GM21390 (cell line): ENCODE results near the gene IRF7.
A peak's percentile ranks its signal among the peaks of the same experiment; 100 is the strongest.

Experiments used
- ATAC-seq: cut with Tn5 transposase; IDR thresholded peaks from one replicate; pipeline ENCODE4 v1.9.1; 2021; ENCODE audit not compliant: unreplicated experiment

The IRF7 gene

GRCh38 chr11:621838-622237, 6.1 kb upstream of the IRF7 start:
- no peak for ATAC-seq

DNA sequence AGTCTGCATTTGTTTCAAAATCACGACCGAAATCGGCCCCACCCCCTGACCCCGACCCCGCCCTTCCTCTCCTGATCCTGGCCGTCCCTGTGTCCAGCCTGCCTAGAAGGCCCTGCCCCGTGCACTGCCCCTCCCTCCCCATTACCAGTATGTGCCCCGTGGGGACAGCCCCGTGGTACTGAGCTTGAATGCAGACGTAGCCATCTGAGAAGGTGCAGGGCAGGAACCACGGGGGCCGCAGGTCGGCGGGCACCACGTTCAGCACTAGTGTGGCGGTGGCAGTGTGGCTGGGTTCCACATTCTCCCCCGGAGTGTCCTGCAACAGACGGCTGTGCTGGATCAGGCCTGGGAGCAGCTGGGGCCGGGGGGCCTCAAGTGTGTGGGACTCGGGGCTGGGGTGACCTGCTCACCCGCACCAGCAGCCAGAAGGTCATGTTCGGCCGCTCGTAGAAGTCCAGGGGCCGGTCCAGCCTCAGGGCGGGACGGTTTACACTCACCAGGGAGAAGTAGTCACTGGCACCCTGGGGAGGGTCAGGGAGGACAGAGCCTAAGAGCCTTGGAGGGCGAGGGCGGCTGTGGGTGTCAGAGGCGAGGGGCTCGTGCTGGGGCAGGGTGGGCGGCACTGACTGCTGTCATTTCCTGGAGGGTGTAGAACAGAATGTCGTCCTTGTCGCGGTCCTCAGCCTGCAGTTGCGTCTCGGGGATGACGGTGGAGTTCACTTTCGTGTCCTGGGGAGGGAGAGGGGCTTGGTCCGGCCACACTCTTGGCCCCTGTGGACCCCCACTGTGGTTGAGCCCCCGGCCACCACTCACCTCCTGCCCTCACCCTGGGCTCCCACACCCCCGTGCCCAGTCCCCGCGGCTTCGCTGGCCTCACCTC, 5.4 kb upstream of the IRF7 start:
- no peak for ATAC-seq

- no peak for ATAC-seq
Measured at GRCh38 chr11:620201-620600, 4.5 kb upstream of the IRF7 start.

- ATAC-seq = no peak
Measured at GRCh38 chr11:619628-620050, 3.9 kb upstream of the IRF7 start.

DNA sequence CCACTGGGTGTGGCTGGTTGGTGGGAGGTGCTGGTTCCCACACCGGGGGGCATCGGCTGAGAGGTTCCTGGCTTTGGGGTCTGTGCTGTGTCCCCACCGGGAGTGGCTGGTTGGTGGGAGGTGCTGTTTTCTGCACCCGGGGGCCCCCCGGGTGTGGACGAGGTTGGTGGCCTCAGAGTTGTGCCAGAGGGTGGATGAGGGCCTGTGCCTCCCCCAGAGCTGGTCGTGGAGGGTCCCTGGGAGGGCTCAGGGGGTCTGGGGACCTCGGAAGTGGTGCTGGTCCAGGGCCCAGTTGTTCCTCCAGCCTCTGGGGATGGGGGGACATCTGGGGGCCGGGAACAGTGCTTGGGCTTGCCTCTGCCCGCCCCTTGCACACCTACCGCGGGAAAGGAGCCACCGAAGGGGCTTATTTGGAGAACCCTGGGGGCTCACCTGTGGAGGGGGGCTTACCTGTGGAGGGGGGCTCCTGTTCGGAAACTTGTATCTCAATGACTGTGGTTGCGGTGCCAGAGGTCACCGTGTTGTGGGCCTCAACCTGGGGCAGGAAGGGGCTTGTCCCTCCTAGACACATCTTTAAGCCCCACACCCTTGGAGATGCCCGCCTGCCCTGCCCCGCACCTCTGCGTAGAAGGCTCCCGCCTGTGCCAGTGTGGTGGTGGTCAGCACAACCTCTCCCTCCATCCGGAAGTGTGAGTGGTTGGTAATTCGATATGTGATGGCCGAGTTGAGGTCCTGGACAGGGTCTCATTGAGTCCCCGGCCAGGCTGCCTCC, 3.3 kb upstream of the IRF7 start:
- no peak for ATAC-seq

DNA sequence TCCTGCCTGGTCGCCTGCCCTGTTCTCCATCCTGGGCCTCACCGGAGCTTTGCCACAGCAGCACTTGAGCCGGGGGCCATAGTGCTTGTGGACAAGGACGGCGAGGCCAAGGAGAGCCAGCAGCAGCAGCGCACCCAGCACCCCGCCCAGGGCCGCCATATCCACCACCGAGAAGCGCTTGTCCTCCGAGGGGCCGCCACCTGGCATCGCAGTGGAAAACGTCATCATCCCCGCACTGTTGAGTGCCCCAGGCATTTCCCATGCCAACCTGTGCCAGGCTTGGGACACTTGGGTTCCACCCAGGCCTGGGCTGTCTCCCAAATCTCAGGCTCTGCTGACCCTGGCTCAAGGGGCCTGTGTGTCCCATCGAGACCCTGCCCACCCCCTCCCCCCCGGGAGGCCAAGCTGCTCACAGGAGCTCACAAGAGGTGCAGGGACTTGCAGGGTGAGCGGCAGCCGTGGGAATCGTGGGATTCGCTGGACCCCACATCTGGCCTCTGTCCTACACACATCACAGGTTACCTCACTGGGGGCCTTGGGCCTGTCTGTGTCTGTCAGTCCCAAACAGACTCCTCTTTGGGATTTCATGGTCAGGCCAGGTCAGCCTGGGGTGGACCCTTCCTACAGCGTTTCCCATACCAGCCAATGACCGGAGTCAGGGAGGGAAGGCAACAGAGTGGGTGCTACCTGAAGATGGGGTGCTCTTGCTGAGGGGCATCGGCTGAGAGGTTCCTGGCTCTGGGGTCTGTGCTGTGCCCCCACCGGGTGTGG, 2.3 kb upstream of the IRF7 start:
- no peak for ATAC-seq

DNA sequence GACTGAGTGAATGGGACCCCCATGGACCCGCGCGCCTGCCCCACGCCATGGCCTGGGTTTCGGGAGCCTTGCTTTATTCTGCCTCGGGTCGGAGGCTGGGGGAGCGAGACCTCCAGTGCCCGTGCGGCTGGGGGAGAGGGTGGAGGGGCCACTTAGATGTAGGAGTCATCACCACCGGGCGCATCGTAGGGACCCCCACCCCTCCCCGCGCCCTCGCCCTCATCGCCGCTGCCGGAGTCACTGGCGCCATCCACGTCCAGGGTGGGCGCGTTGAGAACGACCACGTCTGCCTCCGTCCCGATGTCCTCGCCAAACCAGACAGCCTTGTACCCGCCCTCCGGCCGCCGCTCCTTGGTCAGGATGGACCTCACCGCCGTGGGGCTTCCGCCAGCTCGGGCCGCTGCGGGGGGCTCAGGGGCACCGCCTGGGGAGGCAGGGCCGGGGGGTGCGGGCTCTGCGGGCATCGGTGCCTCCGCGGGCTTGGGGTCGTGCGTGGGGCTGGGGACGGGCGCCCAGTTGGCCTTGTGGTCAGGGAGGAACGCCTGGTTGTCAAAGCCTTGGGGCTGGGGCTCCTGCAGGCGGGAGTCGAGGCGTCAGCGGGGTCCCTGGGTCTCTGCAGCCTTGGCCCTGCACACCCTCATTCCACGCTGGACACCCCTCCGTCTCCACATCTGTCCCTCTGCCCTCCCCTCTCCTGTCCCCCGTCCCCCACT, 1.6 kb upstream of the IRF7 start:
- ATAC-seq = no peak

DNA sequence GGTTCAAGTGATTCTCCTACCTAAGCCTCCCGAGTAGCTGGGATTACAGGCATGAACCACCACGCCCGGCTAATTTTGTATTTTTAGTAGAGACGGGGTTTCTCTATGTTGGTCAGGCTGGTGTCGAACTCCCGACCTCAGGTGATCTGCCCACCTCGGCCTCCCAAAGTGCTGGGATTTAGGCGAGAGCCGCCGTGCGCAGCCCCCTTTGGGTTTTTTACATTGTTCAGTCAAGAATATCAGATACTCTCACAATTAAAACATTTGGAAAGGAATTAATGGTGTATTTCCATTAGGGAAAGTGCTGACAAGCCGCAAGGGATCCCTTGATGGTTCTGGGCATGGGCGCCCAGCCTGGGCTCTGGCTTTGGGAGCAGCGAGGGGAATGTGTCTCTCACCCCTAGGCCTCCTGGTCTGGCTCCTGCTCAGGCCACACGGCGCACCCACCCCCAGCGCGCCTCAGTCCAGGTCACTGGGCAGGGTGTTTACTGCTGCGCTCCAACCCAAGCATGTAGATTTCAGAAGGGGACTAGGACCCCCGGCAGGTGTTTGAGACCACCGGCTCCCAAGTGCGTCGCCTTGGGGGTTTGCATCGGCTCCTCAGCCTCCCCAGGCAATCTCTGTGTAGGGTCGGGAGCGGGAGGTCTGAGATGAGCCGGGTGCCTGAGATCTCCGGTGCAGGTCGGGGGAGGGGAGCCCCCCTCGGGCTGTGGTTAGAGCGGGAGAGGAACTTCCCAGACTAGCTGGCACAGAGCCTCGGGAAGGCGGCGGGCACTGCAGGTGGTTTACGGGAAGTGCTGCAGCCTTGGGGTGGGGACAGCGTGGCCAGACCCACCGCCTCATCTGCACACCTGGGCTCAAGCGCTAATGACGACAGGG, 809 bp upstream of the IRF7 start:
- ATAC-seq = no peak

GRCh38 chr11:614623-615503, 887 bp downstream of the IRF7 start:
- ATAC-seq = peak; percentile 2

GRCh38 chr11:614021-614622, 1.6 kb downstream of the IRF7 start:
- ATAC-seq = no peak

DNA sequence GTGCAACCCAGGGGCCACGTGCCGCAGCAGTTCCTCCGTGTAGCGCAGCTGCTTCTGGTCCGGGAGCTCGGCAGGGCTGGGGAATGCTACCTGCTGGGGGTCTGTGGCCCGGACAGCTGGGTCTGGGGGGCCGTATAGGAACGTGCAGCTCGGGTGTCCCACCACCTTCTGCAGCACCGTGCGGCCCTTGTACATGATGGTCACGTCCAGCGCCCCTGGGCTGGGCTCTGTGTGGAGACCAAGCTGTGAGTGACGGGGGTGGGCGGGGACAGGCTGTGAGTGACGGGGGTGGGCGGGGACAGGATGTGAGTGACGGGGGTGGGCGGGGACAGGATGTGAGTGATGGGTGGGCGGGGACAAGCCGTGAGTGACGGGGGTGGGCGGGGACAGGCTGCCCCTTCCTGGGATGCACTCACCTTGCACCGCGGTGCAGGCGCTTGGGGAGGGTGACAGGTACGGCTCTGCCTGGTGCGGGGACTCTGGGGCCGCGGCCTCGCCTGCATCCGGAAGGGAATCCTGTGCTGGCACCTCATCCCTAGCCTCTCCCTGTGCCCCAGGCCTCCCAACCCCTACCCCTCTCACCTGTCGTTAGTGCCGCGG, 2.3 kb downstream of the IRF7 start:
- no peak for ATAC-seq

- no peak for ATAC-seq
Measured at GRCh38 chr11:612961-613300, 2.8 kb downstream of the IRF7 start.

- ATAC-seq = no peak
Measured at GRCh38 chr11:612201-612960, 3.4 kb downstream of the IRF7 start.

DNA sequence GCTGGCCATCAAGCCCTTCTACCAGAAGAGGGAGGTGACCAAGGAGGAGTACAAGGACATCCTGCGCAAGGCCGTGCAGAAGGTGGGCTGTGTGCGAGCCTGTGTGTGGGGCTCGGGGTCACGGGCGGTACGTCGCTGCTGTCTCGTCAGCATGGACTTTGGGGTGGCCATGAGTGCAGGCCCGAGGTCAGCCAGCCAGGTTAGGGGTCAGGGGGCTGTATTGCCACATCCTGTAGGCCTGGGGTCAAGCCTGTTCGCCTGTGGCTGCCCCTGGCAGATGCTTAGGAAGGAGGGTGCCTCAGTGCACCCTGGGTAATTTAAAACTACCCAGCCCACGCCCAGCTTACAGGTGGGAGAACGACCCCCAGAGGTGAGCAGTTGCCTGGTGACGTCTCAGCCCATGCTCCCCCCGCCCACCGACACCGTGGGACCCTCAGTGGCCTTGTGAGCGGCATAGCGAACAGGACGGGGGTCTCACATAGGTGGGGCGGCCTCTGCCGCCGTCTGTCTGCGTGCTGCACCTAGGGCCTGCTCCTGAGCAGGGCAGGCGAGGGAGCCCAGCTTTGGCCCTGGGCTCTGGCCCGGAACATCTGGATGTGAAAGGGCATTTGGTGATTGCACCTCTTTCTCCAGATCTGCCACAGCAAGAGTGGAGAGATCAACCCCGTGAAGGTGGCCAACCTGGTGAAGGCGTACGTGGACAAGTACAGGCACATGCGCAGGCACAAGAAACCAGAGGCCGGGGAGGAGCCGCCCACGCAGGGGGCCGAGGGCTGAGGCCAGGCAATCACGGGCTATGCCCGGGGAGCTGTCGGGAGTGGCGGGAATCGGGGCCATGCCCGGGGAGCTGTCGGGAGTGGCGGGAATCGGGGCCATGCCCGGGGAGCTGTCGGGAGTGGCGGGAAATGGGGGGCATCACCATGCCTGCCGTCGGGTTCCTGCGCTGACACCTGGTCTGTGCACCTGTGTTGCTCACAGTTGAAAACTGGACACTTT, 4.5 kb downstream of the IRF7 start:
- no peak for ATAC-seq

DNA sequence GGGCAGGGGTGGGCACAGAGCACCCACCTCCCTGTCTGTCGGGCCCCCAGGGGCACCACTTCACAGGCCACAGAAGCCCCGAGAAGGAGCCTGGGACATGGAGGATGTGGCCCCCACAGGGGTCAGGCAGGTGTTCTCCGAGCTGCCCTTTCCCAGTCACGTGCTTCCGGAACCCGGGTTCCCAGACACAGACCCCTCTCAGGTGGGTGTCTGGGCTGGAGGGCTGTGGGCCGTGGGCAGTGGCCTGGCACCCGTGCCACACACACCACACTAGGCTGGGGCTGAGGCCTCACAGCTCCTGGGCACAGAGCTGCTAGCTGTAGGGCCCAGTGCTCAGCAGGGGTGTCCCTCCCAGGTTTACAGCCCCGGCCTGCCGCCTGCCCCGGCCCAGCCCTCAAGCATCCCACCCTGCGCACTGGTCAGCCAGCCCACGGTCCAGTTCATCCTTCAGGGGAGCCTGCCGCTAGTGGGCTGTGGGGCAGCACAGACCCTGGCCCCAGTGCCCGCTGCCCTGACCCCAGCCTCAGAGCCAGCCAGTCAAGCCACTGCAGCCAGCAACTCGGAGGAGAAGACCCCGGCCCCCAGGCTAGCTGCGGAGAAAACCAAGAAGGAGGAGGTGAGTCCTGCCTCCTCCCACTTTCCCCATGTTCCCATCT, 5.5 kb downstream of the IRF7 start:
- no peak for ATAC-seq

GRCh38 chr11:609341-609811, 6.4 kb downstream of the IRF7 start:
- no peak for ATAC-seq
